ENCODE measurements around the gene HOXB9. TPM values are rescaled to one million over a fixed set of nuclear protein-coding genes. Genes with fewer than 3 reads are reported as not detected.
A peak's percentile ranks its signal among the peaks of the same experiment; 100 is the strongest.

HOXB9 gene
- total RNA-seq, 2 experiments from 2014 or later = 8.4 to 19.6 TPM

- peaks cover 85% of the 10 kb centered on the region for H3K27me3 Mint-ChIP-seq
- H3K9me3 Mint-ChIP-seq (ENCODE audit: low read depth) = no peaks in the 10 kb centered on the region
- DNase-seq (peak; percentile 52), ATAC-seq (peak; percentile 31)
- peaks cover 38% of the 10 kb centered on the region for H3K4me1 Mint-ChIP-seq
- CTCF ChIA-PET = interaction anchor here (0.6 to 5.9 kb wide), 68 partner anchors 10 to 575 kb away, joined by 3 to 40 read pairs (median 4); partner anchors contain the start of genes HOXB7, HOXB9 and PRAC2
- peak within 1 kb of the TSS; percentile 73 for H3K4me3 Mint-ChIP-seq
- H3K36me3 Mint-ChIP-seq = no peaks in the 10 kb centered on the region
- H3K27ac Mint-ChIP-seq = no peak within 1 kb of the TSS
Measured at GRCh38 chr17:48593126-48593829, 32.9 kb downstream of the HOXB9 start, which contains the start of gene HOXB5. TSS of gene HOXB5 (minus strand) at chr17:48593779. CDS start at chr17:48593682, 97 bp downstream.

GRCh38 chr17:48592577-48592976 lies 33.6 kb downstream of the HOXB9 start:
- ATAC-seq (peak; percentile 35), DNase-seq (no peak)
- Mint-ChIP-seq H3K27me3 (peaks cover 86% of the 10 kb centered on the region), H3K9me3 (ENCODE audit: low read depth) (no peaks in the 10 kb centered on the region), H3K4me3 (peak overlapping the region; percentile 73), H3K36me3 (no peaks in the 10 kb centered on the region), H3K4me1 (peaks cover 36% of the 10 kb centered on the region), H3K27ac (no peak overlapping the region)
- CTCF ChIA-PET = interaction anchor here (0.7 to 5.9 kb wide), 62 partner anchors 9 to 566 kb away, joined by 3 to 40 read pairs (median 5); partner anchors contain the start of genes HOXB7, HOXB9 and PRAC2

GRCh38 chr17:48592057-48592514 lies 34.1 kb downstream of the HOXB9 start:
- peaks cover 87% of the 10 kb centered on the region for H3K27me3 Mint-ChIP-seq
- H3K36me3 Mint-ChIP-seq = no peaks in the 10 kb centered on the region
- H3K9me3 Mint-ChIP-seq (ENCODE audit: low read depth) = no peaks in the 10 kb centered on the region
- no peak for ATAC-seq
- peaks cover 38% of the 10 kb centered on the region for H3K4me1 Mint-ChIP-seq
- CTCF ChIA-PET = interaction anchor here (0.7 to 5.9 kb wide), 21 partner anchors 17 to 566 kb away, joined by 3 to 40 read pairs (median 8); partner anchors contain the start of genes HOXB7 and HOXB9
- no peak overlapping the region for H3K4me3 Mint-ChIP-seq
- DNase-seq = no peak
- no peak overlapping the region for H3K27ac Mint-ChIP-seq

GRCh38 chr17:48591255-48592056 lies 34.7 kb downstream of the HOXB9 start:
- H3K4me3 Mint-ChIP-seq = no peak overlapping the region
- peaks cover 84% of the 10 kb centered on the region for H3K27me3 Mint-ChIP-seq
- ATAC-seq (no peak), DNase-seq (no peak)
- H3K4me1 Mint-ChIP-seq = peaks cover 36% of the 10 kb centered on the region
- H3K36me3 Mint-ChIP-seq = no peaks in the 10 kb centered on the region
- H3K27ac Mint-ChIP-seq = no peak overlapping the region
- no peaks in the 10 kb centered on the region for H3K9me3 Mint-ChIP-seq (ENCODE audit: low read depth)
- CTCF ChIA-PET = interaction anchor here (0.7 to 5.9 kb wide), 6 partner anchors 13 to 483 kb away, joined by 3 to 40 read pairs (median 12); partner anchors contain the start of gene HOXB7

GRCh38 chr17:48590607-48591161 lies 35.5 kb downstream of the HOXB9 start:
- peaks cover 36% of the 10 kb centered on the region for H3K4me1 Mint-ChIP-seq
- H3K4me3 Mint-ChIP-seq = no peak overlapping the region
- no peak for DNase-seq
- peaks cover 85% of the 10 kb centered on the region for H3K27me3 Mint-ChIP-seq
- ATAC-seq = no peak
- no peaks in the 10 kb centered on the region for H3K9me3 Mint-ChIP-seq (ENCODE audit: low read depth)
- H3K27ac Mint-ChIP-seq = no peak overlapping the region
- H3K36me3 Mint-ChIP-seq = no peaks in the 10 kb centered on the region
- CTCF ChIA-PET = interaction anchor here (0.5 to 4.5 kb wide), 6 partner anchors 14 to 482 kb away, joined by 3 to 29 read pairs (median 4); no protein-coding TSS in a partner anchor

- Mint-ChIP-seq H3K9me3 (ENCODE audit: low read depth) (no peaks in the 10 kb centered on the region), H3K27ac (no peak within 1 kb of the TSS), H3K4me1 (peaks cover 39% of the 10 kb centered on the region), H3K36me3 (no peaks in the 10 kb centered on the region), H3K4me3 (no peak within 1 kb of the TSS), H3K27me3 (peaks cover 79% of the 10 kb centered on the region)
- DNase-seq (no peak), ATAC-seq (no peak)
- CTCF ChIA-PET = interaction anchor here (0.5 to 4.0 kb wide), 6 partner anchors 14 to 510 kb away, joined by 3 to 29 read pairs (median 4); no protein-coding TSS in a partner anchor
Measured at GRCh38 chr17:48589831-48590606, 36.1 kb downstream of the HOXB9 start, which contains the start of gene HOXB3. TSS of gene HOXB3 (minus strand) at chr17:48590241. CDS start at chr17:48552474, 37,767 bp downstream.

- no peak overlapping the region for H3K27ac Mint-ChIP-seq
- CTCF ChIA-PET = interaction anchor here (1.2 to 4.0 kb wide), 5 partner anchors 89 to 564 kb away, joined by 3 to 29 read pairs (median 4); no protein-coding TSS in a partner anchor
- H3K4me1 Mint-ChIP-seq = peaks cover 42% of the 10 kb centered on the region
- no peak overlapping the region for H3K4me3 Mint-ChIP-seq
- H3K9me3 Mint-ChIP-seq (ENCODE audit: low read depth) = no peaks in the 10 kb centered on the region
- DNase-seq (no peak), ATAC-seq (no peak)
- peaks cover 79% of the 10 kb centered on the region for H3K27me3 Mint-ChIP-seq
- no peaks in the 10 kb centered on the region for H3K36me3 Mint-ChIP-seq
Measured at GRCh38 chr17:48589060-48589830, 36.9 kb downstream of the HOXB9 start.

- no peaks in the 10 kb centered on the region for H3K36me3 Mint-ChIP-seq
Measured at GRCh38 chr17:48588528-48588927, 37.6 kb downstream of the HOXB9 start.

GRCh38 chr17:48588074-48588415 lies 38.1 kb downstream of the HOXB9 start:
- Mint-ChIP-seq H3K4me1 (peaks cover 36% of the 10 kb centered on the region), H3K4me3 (no peak overlapping the region), H3K9me3 (ENCODE audit: low read depth) (no peaks in the 10 kb centered on the region), H3K36me3 (no peaks in the 10 kb centered on the region), H3K27ac (no peak overlapping the region), H3K27me3 (peaks cover 78% of the 10 kb centered on the region)
- no peak for DNase-seq
- no peak for ATAC-seq
- CTCF ChIA-PET = interaction anchor here (0.6 to 4.0 kb wide), 11 partner anchors 8 to 563 kb away, joined by 3 to 29 read pairs (median 4); partner anchors contain the start of gene HOXB6

More at GRCh38 chr17:48588528-48588927, 37.6 kb downstream of the HOXB9 start:
- ATAC-seq = no peak
- CTCF ChIA-PET = interaction anchor here (0.6 to 4.0 kb wide), 10 partner anchors 8 to 563 kb away, joined by 3 to 29 read pairs (median 4); partner anchors contain the start of gene HOXB6
- Mint-ChIP-seq H3K27ac (no peak overlapping the region), H3K4me1 (peaks cover 39% of the 10 kb centered on the region), H3K27me3 (peaks cover 79% of the 10 kb centered on the region), H3K9me3 (ENCODE audit: low read depth) (no peaks in the 10 kb centered on the region), H3K4me3 (no peak overlapping the region)
- DNase-seq = no peak

GRCh38 chr17:48587276-48588073 lies 38.7 kb downstream of the HOXB9 start:
- Mint-ChIP-seq H3K27ac (peak overlapping the region; percentile 4), H3K9me3 (ENCODE audit: low read depth) (no peaks in the 10 kb centered on the region), H3K36me3 (no peaks in the 10 kb centered on the region), H3K27me3 (peaks cover 78% of the 10 kb centered on the region), H3K4me1 (peaks cover 39% of the 10 kb centered on the region), H3K4me3 (no peak overlapping the region)
- no peak for DNase-seq
- CTCF ChIA-PET = interaction anchor here (0.9 to 4.0 kb wide), 13 partner anchors 9 to 575 kb away, joined by 3 to 29 read pairs (median 4); partner anchors contain the start of gene HOXB6
- no peak for ATAC-seq

Measured in activated CD8-positive, alpha-beta memory T cell treated with anti-CD3 and anti-CD28 coated beads, Interleukin-2, amount 10 ng/mL, durations not matched to agents 7 days and 5 days (primary cell).